ENCODE results near the gene CNIH3. TPM values are rescaled to one million over a fixed set of nuclear protein-coding genes. Genes with fewer than 3 reads are reported as not detected.

Gene CNIH3
- total RNA-seq, 4 donors from 2014 or later, result 1.9 to 4.0 (median 3.4) TPM

GRCh38 chr1:224782281-224783000, 166.3 kb downstream of the CNIH3 start:
- ATAC-seq (ENCODE audit: low FRiP score) (no peak), DNase-seq (ENCODE audit: low spot score) (no peak)
- TF ChIP-seq CTCF (IDR thresholded peaks at IDR 0.05), result no peak

- no peak for DNase-seq (ENCODE audit: low spot score)
Observed at GRCh38 chr1:224783006-224783651, 167.0 kb downstream of the CNIH3 start.

GRCh38 chr1:224784265-224785039, 168.3 kb downstream of the CNIH3 start:
- TF ChIP-seq CTCF (IDR thresholded peaks at IDR 0.05), result no peak
- DNase-seq (ENCODE audit: low spot score), result no peak
- ATAC-seq (ENCODE audit: low FRiP score), result no peak

More at GRCh38 chr1:224783006-224783651, 167.0 kb downstream of the CNIH3 start:
- ATAC-seq (ENCODE audit: low FRiP score), result no peak
- no peak for TF ChIP-seq CTCF (IDR thresholded peaks at IDR 0.05)

GRCh38 chr1:224785040-224785328, 168.9 kb downstream of the CNIH3 start:
- no peak for TF ChIP-seq CTCF (IDR thresholded peaks at IDR 0.05)
- no peak for DNase-seq (ENCODE audit: low spot score)
- ATAC-seq (ENCODE audit: low FRiP score), result no peak

GRCh38 chr1:224785622-224786021, 169.5 kb downstream of the CNIH3 start:
- DNase-seq (ENCODE audit: low spot score) (no peak), ATAC-seq (ENCODE audit: low FRiP score) (no peak)
- no peak for TF ChIP-seq CTCF (IDR thresholded peaks at IDR 0.05)

- no peak for ATAC-seq (ENCODE audit: low FRiP score)
- DNase-seq (ENCODE audit: low spot score), result no peak
- no peak for TF ChIP-seq CTCF (IDR thresholded peaks at IDR 0.05)
Observed at GRCh38 chr1:224786533-224787250, 170.6 kb downstream of the CNIH3 start.

Measured in omental fat pad (tissue), 4 donors.